Parathyroid adenoma (tissue), 2 donors: Measurements from ENCODE around the gene BICRAL.
"Not testable (repeated sequence)": the region's sequence is repeated elsewhere in the genome, so short reads cannot be mapped to it uniquely, and the experiment has no call there.

Experiments used
- H2AFZ ChIP-seq: fragments of 300-600 bp; sonication (generic); one replicate; pipeline ENCODE4 v1.7.0; 2017; ENCODE audit warnings: antibody characterized with exemption, mild to moderate bottlenecking
- H3K27ac ChIP-seq: fragments of 300-600 bp; sonication (generic); one replicate; pipeline ENCODE4 v1.7.0; 2017
- H3K27me3 ChIP-seq: fragments of 300-600 bp; sonication (generic); one replicate; pipeline ENCODE4 v1.7.0; 2017; ENCODE audit warnings: low read length; ENCODE audit not compliant: control insufficient read depth, insufficient read depth
- H3K36me3 ChIP-seq: fragments of 300-600 bp; sonication (generic); one replicate; pipeline ENCODE4 v1.7.0; 2017; ENCODE audit warnings: low read length; ENCODE audit not compliant: control insufficient read depth, insufficient read depth
- H3K4me1 ChIP-seq: fragments of 300-600 bp; sonication (generic); one replicate; pipeline ENCODE4 v1.7.0; 2017; ENCODE audit warnings: control low read depth
- H3K4me2 ChIP-seq: fragments of 300-600 bp; sonication (generic); one replicate; pipeline ENCODE4 v1.7.0; 2017; ENCODE audit warnings: low read length
- H3K4me3 ChIP-seq: fragments of 300-600 bp; sonication (generic); one replicate; pipeline ENCODE4 v1.7.0; 2017; ENCODE audit warnings: low read depth, low read length
- H3K79me2 ChIP-seq: fragments of 300-600 bp; sonication (generic); one replicate; pipeline ENCODE4 v1.7.0; 2017; ENCODE audit warnings: control low read depth
- H3K9ac ChIP-seq: fragments of 300-600 bp; sonication (generic); one replicate; pipeline ENCODE4 v1.7.0; 2017; ENCODE audit warnings: mild to moderate bottlenecking
- H3K9me3 ChIP-seq: fragments of 300-600 bp; sonication (generic); one replicate; pipeline ENCODE4 v1.7.0; 2017; ENCODE audit warnings: low read length; ENCODE audit not compliant: control insufficient read depth
- TF ChIP-seq, protein P1 (sequence below): fragments of 300-600 bp; sonication (generic); IDR thresholded peaks from one replicate; pipeline ENCODE4 v1.7.0; 2017; ENCODE audit warnings: antibody characterized with exemption, mild to moderate bottlenecking
- donor health status: primary hyperparathyroidism.

BICRAL gene

DNA sequence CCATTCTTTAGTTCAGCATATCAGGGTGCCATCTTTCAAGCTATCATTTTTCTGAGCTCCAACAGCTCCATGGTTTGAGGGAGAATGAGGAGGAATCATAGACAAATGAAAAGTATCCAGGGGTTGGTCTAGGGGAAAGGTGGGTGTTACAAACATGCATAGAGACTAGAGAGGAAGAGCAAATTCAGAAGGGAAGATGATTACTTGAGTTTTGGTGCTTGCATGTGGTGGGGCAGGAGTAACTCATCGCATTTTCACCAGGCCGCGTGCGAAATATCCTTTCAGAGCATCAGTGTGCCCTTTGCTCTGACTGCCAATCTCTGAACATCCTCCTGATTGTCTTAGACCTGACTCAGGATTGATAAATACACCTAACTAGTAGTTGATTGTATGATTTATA is 7.7 kb upstream of the BICRAL start:
- peak overlapping the region; percentile 39 for H3K27ac ChIP-seq
- TF ChIP-seq, protein P1, sequence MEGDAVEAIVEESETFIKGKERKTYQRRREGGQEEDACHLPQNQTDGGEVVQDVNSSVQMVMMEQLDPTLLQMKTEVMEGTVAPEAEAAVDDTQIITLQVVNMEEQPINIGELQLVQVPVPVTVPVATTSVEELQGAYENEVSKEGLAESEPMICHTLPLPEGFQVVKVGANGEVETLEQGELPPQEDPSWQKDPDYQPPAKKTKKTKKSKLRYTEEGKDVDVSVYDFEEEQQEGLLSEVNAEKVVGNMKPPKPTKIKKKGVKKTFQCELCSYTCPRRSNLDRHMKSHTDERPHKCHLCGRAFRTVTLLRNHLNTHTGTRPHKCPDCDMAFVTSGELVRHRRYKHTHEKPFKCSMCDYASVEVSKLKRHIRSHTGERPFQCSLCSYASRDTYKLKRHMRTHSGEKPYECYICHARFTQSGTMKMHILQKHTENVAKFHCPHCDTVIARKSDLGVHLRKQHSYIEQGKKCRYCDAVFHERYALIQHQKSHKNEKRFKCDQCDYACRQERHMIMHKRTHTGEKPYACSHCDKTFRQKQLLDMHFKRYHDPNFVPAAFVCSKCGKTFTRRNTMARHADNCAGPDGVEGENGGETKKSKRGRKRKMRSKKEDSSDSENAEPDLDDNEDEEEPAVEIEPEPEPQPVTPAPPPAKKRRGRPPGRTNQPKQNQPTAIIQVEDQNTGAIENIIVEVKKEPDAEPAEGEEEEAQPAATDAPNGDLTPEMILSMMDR, result no peak
- H3K27me3 ChIP-seq, result no peaks in the 10 kb centered on the region
- no peak overlapping the region for H3K9ac ChIP-seq
- H3K36me3 ChIP-seq, result no peaks in the 10 kb centered on the region
- H3K79me2 ChIP-seq, result peaks cover 5% of the 10 kb centered on the region
- H3K4me3 ChIP-seq, result no peak overlapping the region
- peaks cover 6% of the 10 kb centered on the region for H3K4me1 ChIP-seq
- H2AFZ ChIP-seq, result no peak overlapping the region
- no peaks in the 10 kb centered on the region for H3K9me3 ChIP-seq
- no peak overlapping the region for H3K4me2 ChIP-seq

DNA sequence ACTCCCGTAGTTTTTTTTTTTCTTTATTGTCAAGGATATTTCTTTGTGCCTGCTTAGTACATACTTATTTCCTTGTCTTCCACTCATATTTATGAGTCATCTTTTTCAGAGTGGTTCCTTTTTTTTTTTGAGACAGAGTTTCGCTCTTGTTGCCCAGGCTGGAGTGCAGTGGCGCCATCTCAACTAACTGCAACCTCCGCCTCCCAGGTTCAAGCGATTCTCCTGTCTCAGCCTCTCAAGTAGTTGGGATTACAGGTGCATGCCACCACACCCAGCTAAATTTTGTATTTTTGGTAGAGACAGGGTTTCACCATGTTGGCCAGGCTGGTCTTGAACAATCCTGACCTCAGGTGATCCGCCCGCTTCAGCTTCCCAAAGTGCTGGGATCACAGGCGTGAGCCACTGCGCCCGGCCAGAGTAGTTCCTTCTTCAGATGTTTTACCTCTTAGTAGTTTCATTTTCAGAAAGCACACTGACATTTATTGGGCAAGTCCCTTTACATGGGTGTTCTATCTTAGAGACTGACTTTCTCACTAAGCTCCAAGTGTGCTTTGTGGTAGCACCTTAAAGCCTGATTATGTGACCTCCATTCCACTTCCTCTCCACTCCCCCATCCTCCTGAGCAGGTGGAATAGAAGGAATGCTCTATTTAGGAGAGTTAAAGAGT is 6.9 kb upstream of the BICRAL start:
- H3K79me2 ChIP-seq, H3K36me3 ChIP-seq, H3K4me1 ChIP-seq, H3K9ac ChIP-seq, H3K27me3 ChIP-seq, H2AFZ ChIP-seq, H3K4me3 ChIP-seq, H3K27ac ChIP-seq, H3K9me3 ChIP-seq, H3K4me2 ChIP-seq: not testable (repeated sequence)

DNA sequence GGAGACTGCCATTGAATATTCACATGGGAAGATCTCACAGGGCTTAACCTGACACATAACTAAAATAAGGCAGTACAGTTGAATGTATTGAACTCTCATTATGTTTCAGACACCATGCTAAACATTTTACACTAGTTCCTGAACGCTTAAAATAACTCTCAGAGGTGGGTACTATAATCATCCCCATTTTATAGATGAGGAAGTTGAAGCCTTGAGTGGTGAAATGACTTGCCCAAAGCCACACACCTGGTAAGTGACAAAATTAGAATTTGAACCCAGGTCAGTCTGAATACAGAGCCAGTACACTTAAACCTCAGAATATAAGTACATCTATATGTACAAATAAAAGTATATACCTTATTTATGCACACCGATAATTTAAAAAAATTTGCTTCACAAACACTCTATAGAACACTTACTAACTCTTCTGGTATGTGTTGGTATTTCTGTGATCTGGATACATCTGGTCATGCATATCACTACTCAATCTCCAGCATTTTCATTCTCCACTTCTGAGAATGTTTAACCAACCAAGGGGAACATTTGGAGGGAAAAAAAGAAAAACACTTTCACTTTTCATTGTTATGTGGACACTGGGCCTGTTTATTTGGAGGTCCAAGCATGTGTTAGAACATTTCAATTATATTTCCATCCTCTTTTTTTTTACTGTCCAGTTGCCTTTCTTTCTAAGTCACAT is 4.6 kb upstream of the BICRAL start:
- Histone ChIP-seq H3K4me2 (no peak overlapping the region), H3K4me3 (no peak overlapping the region), H3K9ac (no peak overlapping the region), H3K79me2 (peaks cover under 1% of the 10 kb centered on the region), H2AFZ (no peak overlapping the region), H3K27ac (no peak overlapping the region), H3K4me1 (peaks cover 5% of the 10 kb centered on the region), H3K27me3 (no peaks in the 10 kb centered on the region), H3K9me3 (no peaks in the 10 kb centered on the region), H3K36me3 (no peaks in the 10 kb centered on the region)
- TF ChIP-seq, protein P1, result no peak

DNA sequence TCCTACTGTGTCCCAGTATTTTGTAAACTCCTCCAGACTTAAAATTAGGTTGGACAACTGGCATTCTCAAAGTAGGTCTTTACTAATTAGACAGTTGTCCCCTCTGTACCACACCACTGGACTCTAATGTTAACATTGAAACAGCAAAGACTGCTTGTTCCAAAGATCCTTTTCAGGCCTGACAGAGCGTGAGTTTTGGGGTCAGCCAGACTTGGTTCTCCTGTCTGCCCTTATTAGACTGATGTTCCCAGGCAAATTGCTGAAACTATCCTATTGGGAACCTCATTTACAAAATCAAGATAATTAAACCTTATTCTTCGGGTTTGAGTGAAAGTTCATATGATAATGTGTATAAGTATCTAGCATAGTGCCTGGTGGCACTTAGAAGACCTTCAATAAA is 3.7 kb upstream of the BICRAL start:
- Histone ChIP-seq H3K27me3 (no peaks in the 10 kb centered on the region), H2AFZ (no peak overlapping the region), H3K79me2 (no peaks in the 10 kb centered on the region), H3K9ac (no peak overlapping the region), H3K27ac (no peak overlapping the region), H3K9me3 (no peaks in the 10 kb centered on the region), H3K4me2 (no peak overlapping the region), H3K4me1 (peaks cover 5% of the 10 kb centered on the region), H3K4me3 (no peak overlapping the region), H3K36me3 (no peaks in the 10 kb centered on the region)
- TF ChIP-seq, protein P1, result no peak

DNA sequence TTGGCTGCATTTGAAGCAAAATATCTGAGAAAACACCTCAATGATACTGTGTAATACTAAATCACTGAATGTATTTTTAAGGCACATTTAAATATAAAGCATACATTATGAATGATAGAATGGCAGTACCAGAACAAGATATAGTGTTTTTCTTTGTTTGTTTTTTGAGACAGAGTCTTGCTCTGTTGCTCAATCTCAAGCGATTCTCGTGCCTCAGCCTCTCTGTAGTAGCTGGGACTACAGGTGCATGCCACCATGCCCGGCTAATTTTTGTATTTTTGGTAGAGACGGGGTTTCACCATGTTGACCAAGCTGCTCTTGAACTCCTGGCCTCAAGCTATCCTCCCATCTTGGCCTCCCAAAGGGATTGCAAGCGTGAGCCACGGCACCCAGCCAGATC is 2.3 kb upstream of the BICRAL start:
- H3K4me3 ChIP-seq, result no peak overlapping the region
- H3K27me3 ChIP-seq, result no peaks in the 10 kb centered on the region
- no peak overlapping the region for H2AFZ ChIP-seq
- H3K9ac ChIP-seq, result no peak overlapping the region
- no peak overlapping the region for H3K4me2 ChIP-seq
- no peaks in the 10 kb centered on the region for H3K36me3 ChIP-seq
- H3K27ac ChIP-seq, result no peak overlapping the region
- peaks cover 5% of the 10 kb centered on the region for H3K4me1 ChIP-seq
- peaks cover 8% of the 10 kb centered on the region for H3K79me2 ChIP-seq
- TF ChIP-seq, protein P1, result no peak
- H3K9me3 ChIP-seq, result no peaks in the 10 kb centered on the region
